Middle frontal gyrus (tissue), 1 donor: ENCODE data around the gene KRTAP2-1.
"Not testable (repeated sequence)": the region's sequence is repeated elsewhere in the genome, so short reads cannot be mapped to it uniquely, and the experiment has no call there.

Experiments used
- DNase-seq: peaks from one replicate; pipeline ENCODE4 v3.0.0-alpha.2; 2015; ENCODE audit warnings: low spot score; ENCODE audit errors: extremely low spot score

Gene KRTAP2-1

GRCh38 chr17:41013181-41013580 lies 33.9 kb downstream of the KRTAP2-1 start:
- no peak for DNase-seq

- DNase-seq, result no peak
These were observed 34.6 kb downstream of the KRTAP2-1 start for GRCh38 chr17:41012326-41013120.

- DNase-seq, result no peak
These were observed 36.7 kb downstream of the KRTAP2-1 start for GRCh38 chr17:41010441-41010840.

- DNase-seq, result no peak
These were observed 37.2 kb downstream of the KRTAP2-1 start for GRCh38 chr17:41009936-41010335.

GRCh38 chr17:41009301-41009760 lies 37.8 kb downstream of the KRTAP2-1 start:
- DNase-seq, result no peak

GRCh38 chr17:41008811-41009210 lies 38.3 kb downstream of the KRTAP2-1 start, which contains the start of gene KRTAP3-1:
Gene KRTAP3-1, minus strand, starts transcription at chr17:41009128. Its CDS starts 54 bp downstream, at chr17:41009074.
- DNase-seq, result no peak

GRCh38 chr17:41004397-41004796 lies 42.7 kb downstream of the KRTAP2-1 start:
- no peak for DNase-seq

- DNase-seq, result no peak
These were observed 43.2 kb downstream of the KRTAP2-1 start for GRCh38 chr17:41003926-41004325.

GRCh38 chr17:41002814-41003213 lies 44.3 kb downstream of the KRTAP2-1 start:
- DNase-seq, result no peak

- no peak for DNase-seq
These were observed 45.3 kb downstream of the KRTAP2-1 start for GRCh38 chr17:41001795-41002194.

- not testable (repeated sequence) for DNase-seq
These were observed 47.6 kb downstream of the KRTAP2-1 start, which contains the start of gene KRTAP3-2 for GRCh38 chr17:40999563-40999962. Gene KRTAP3-2, minus strand, starts transcription at chr17:40999906. Its CDS starts 53 bp downstream, at chr17:40999853.

GRCh38 chr17:40997361-40997760 lies 49.8 kb downstream of the KRTAP2-1 start:
- DNase-seq, result no peak

GRCh38 chr17:40996829-40997228 lies 50.3 kb downstream of the KRTAP2-1 start:
- DNase-seq, result no peak
